Subcutaneous adipose tissue (tissue), 4 donors: Measurements from ENCODE around the gene PTPN14. TPM values are rescaled to one million over a fixed set of nuclear protein-coding genes. Genes with fewer than 3 reads are reported as not detected.

Experiments
- CTCF ChIP-seq: fragments of 450-650 bp; IDR thresholded peaks from one replicate; pipeline ENCODE4 v1.5.1; 2016; ENCODE audit warnings: low read depth, mild to moderate bottlenecking, control low read depth, antibody characterized with exemption, moderate library complexity
- total RNA-seq, 4 donors: library from RNA; depleted of rRNA; stranded (reverse); fragments of >200 nt; gene quantifications; one replicate each; pipeline ENCODE4 v1.1.0, GENCODE V29; 2016

Gene PTPN14
- total RNA-seq, 4 donors from 2014 or later: 13.1 to 39.2 (median 30.0) TPM

GRCh38 chr1:214422137-214422671 is 129.2 kb downstream of the PTPN14 start:
- TF ChIP-seq CTCF: no peak

DNA sequence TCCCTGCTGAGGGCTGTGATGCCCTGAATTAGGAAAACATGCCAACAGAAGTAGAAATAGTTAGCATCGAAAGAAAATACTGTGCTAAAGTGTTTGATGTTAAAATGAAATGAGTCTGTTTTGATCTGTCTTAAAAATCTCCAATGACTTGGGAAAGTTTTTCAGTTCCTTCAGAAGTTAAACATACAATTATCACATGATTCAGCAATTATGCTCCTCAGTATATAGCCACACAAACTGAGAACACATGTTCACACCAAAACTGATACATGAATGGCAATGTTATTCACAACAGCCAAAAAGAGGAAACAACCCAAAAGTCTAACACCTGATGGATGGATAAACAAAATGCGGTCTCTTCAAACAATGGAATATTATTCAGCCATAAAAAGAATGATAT is 130.6 kb downstream of the PTPN14 start:
- no peak for TF ChIP-seq CTCF

DNA sequence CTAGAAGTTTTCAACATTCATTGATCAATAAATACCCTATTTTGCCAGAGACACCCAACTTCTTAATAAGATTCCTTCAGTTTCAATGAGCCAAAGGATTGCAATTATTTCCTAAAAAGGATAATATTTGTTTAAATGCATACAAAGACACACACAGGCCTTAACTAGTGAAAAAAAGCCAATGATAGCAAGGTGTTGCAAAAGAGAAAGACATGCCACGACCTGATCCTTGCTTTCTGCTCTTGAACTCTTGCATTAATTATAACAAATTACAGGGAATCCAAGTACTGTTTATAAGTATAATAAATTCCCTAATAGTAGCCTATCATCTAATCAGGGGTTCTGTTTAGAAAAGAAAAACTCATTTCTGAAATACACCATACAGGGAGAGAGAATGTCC is 131.1 kb downstream of the PTPN14 start:
- TF ChIP-seq CTCF: no peak

DNA sequence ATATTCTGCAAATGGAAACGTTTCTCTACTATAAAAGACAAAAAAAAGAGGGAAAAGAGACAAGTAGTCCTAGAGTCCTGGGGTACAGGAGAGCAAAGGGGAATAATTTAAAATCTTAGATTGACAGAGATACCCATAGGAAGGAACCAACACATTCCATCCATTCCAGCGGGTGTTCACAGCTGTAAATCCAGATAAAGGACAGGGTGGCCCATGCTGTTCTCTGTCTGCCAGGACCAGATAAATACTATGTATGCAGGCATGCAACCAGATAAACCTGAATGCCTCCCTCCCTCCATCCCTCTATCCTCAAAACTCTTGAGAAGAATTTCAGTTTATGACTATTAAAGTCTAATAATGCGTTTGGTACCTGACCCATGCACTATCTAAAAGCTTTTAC is 131.8 kb downstream of the PTPN14 start:
- no peak for TF ChIP-seq CTCF

GRCh38 chr1:214418391-214418790 is 133.0 kb downstream of the PTPN14 start:
- TF ChIP-seq CTCF: no peak

DNA sequence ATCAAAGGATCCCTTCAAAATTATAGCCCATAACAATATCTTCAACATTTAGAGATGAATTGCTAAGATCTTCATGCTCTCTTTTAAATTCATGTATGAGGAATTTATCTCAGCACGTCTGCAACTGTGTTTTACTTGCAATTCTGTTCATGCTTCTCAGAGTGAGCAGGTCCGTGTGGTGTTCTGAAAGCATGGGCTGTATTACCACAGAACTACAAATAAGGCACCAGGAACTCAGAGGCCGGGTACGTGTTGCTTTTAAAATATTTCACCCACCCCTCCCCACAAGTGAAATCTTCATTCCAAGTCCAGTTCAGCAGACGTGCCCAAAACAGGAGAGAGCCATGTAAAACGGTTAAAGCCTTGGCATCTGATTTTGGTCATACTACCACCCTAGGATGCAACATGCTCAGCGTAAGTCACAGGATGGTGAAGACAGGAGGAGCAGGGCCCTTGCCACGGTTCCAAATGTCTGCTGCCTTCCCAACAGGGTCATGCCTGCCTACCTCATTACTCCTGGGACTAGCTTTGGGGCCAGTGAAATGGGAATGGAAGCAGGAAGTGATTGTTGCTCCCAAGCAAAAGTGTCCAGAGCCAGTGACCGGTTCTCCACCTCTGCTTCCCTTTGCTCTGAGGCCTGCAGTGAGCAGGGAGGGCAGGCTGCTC is 133.7 kb downstream of the PTPN14 start:
- no peak for TF ChIP-seq CTCF

DNA sequence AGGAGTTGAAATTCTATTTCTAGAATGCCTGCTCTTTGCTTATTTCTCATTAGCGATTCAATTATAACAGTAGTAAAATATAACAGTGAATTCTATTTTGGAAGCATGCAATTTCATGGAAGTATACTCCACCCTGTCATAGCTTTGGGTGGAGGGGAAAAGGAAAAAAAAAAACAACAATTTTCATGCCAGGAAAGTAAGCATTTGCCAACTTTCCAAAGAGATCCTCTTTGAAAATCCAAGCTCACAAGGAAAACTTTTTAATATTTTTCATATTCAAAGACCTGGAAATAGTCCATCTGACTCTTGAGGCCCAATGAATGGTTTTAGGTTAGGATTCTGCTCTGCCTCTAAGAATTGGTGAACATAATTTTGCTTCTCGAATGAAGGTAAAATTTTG is 134.5 kb downstream of the PTPN14 start:
- no peak for TF ChIP-seq CTCF
